HepG2 (cell line): ENCODE measurements around the gene NUCB1. TPM values are rescaled to one million over a fixed set of nuclear protein-coding genes. Genes with fewer than 3 reads are reported as not detected.

Source experiments
- AKNA ChIP-seq: sonication (generic); formaldehyde crosslinking; IDR thresholded peaks from 2 replicates; pipeline ENCODE4 v1.4.0; 2020; ENCODE audit warnings: missing genetic modification reagents, borderline replicate concordance
- MLLT10 ChIP-seq: sonication (generic); formaldehyde crosslinking; IDR thresholded peaks from 2 replicates; pipeline ENCODE4 v1.4.0; 2020; ENCODE audit warnings: missing genetic modification reagents
- MTA1 ChIP-seq: sonication (generic); formaldehyde crosslinking; IDR thresholded peaks from 2 replicates; pipeline ENCODE4 v1.4.0; 2020; ENCODE audit warnings: missing genetic modification reagents, mild to moderate bottlenecking, borderline replicate concordance
- PHF5A ChIP-seq: IDR thresholded peaks from one replicate; pipeline ENCODE4 v1.6.1; 2018; ENCODE audit warnings: low read depth, missing genetic modification reagents; ENCODE audit not compliant: unreplicated experiment
- PITX1 ChIP-seq: sonication (generic); formaldehyde crosslinking; IDR thresholded peaks from 2 replicates; pipeline ENCODE4 v1.5.1; 2020; ENCODE audit warnings: mild to moderate bottlenecking, missing genetic modification reagents
- SNAPC2 ChIP-seq: sonication (generic); formaldehyde crosslinking; IDR thresholded peaks from 2 replicates; pipeline ENCODE4 v1.8.1; 2022; ENCODE audit warnings: mild to moderate bottlenecking, missing genetic modification reagents
- STAT6 ChIP-seq: sonication (generic); formaldehyde crosslinking; IDR thresholded peaks from 2 replicates; pipeline ENCODE4 v1.4.0; 2020; ENCODE audit warnings: missing genetic modification reagents, mild to moderate bottlenecking, borderline replicate concordance
- THAP11 ChIP-seq: IDR thresholded peaks from 2 replicates; pipeline ENCODE4 v1.6.1; 2016; ENCODE audit warnings: missing biosample characterization, missing genetic modification reagents
- ZMYM3 ChIP-seq: sonication (generic); formaldehyde crosslinking; IDR thresholded peaks from 2 replicates; pipeline ENCODE4 v1.5.1; 2020; ENCODE audit warnings: mild to moderate bottlenecking, missing genetic modification reagents
- ZNF230 ChIP-seq: sonication (generic); formaldehyde crosslinking; IDR thresholded peaks from 2 replicates; pipeline ENCODE4 v1.4.0; 2020; ENCODE audit warnings: mild to moderate bottlenecking, missing genetic modification reagents
- ZNF317 ChIP-seq: sonication (generic); formaldehyde crosslinking; IDR thresholded peaks from 2 replicates; pipeline ENCODE4 v1.5.0; 2020; ENCODE audit warnings: mild to moderate bottlenecking, missing genetic modification reagents
- ZXDC ChIP-seq: sonication (generic); formaldehyde crosslinking; IDR thresholded peaks from 2 replicates; pipeline ENCODE4 v1.5.0; 2020; ENCODE audit warnings: mild to moderate bottlenecking, missing genetic modification reagents
- polyA plus RNA-seq, 8 experiments: library from polyadenylated mRNA; depleted of rRNA in 3 of 8; stranded (reverse) in 7 of 8; unstranded in 1 of 8; fragments of >200 nt; fragmentation: Illumina TruSeq in 4 of 8; extraction: Trizol in 4 of 8; gene quantifications; 2 replicates each; pipeline versions ENCODE4 v1.2.1 to v1.2.3, GENCODE V29; 2011 to 2016; ENCODE audit warnings: low read depth in 4 of 8, missing spikeins in 1 of 8, mixed read lengths in 1 of 8; ENCODE audit not compliant: insufficient read depth in 1 of 8
- total RNA-seq, 5 experiments: library from RNA; depleted of rRNA; stranded (reverse); fragments of >200 nt; fragmentation: Illumina TruSeq; extraction: Trizol; gene quantifications; 2 replicates each; pipeline ENCODE4 v1.2.3, GENCODE V29; 2016; ENCODE audit warnings: low read depth in 1 of 5
- TF ChIP-seq, protein P1 (sequence below): sonication (generic); formaldehyde crosslinking; IDR thresholded peaks from 2 replicates; pipeline ENCODE4 v1.4.0; 2020; ENCODE audit warnings: missing genetic modification reagents
- TF ChIP-seq, protein P2 (sequence below): sonication (generic); formaldehyde crosslinking; IDR thresholded peaks from 2 replicates; pipeline ENCODE4 v1.5.0; 2020; ENCODE audit warnings: mild to moderate bottlenecking, low read depth, missing genetic modification reagents, borderline replicate concordance

Gene NUCB1
- total and polyA plus RNA-seq, 2 of the 13 experiments (the other 11 are each of a cell fraction or from before 2014, with no cell fraction given), result 82.3 to 106 TPM

- TF ChIP-seq THAP11 (CRISPR knock-in tag) (peak; percentile 36; the same call in 1 of the 2 replicates), MTA1 (CRISPR knock-in tag) (no peak; the same call in 1 of the 2 replicates), ZNF230 (CRISPR knock-in tag) (peak; percentile 33; the same call in 1 of the 2 replicates), STAT6 (no peak; the same call in 1 of the 2 replicates), PITX1 (CRISPR knock-in tag) (peak; percentile 69; the same call in 1 of the 2 replicates), PHF5A (no peak), ZMYM3 (CRISPR knock-in tag) (no peak), ZNF317 (CRISPR knock-in tag) (peak; percentile 38; the same call in 1 of the 2 replicates), SNAPC2 (CRISPR knock-in tag) (no peak), MLLT10 (CRISPR knock-in tag) (peak; percentile 86; the same call in 1 of the 2 replicates), ZXDC (0 out of 2 replicates have a peak, but pooled peaks have one; percentile 55), AKNA (CRISPR knock-in tag) (0 out of 2 replicates have a peak, but pooled peaks have one; percentile 85)
- TF ChIP-seq, protein P1, sequence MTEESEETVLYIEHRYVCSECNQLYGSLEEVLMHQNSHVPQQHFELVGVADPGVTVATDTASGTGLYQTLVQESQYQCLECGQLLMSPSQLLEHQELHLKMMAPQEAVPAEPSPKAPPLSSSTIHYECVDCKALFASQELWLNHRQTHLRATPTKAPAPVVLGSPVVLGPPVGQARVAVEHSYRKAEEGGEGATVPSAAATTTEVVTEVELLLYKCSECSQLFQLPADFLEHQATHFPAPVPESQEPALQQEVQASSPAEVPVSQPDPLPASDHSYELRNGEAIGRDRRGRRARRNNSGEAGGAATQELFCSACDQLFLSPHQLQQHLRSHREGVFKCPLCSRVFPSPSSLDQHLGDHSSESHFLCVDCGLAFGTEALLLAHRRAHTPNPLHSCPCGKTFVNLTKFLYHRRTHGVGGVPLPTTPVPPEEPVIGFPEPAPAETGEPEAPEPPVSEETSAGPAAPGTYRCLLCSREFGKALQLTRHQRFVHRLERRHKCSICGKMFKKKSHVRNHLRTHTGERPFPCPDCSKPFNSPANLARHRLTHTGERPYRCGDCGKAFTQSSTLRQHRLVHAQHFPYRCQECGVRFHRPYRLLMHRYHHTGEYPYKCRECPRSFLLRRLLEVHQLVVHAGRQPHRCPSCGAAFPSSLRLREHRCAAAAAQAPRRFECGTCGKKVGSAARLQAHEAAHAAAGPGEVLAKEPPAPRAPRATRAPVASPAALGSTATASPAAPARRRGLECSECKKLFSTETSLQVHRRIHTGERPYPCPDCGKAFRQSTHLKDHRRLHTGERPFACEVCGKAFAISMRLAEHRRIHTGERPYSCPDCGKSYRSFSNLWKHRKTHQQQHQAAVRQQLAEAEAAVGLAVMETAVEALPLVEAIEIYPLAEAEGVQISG, result peak; percentile 82; the same call in 1 of the 2 replicates
- TF ChIP-seq, protein P2, sequence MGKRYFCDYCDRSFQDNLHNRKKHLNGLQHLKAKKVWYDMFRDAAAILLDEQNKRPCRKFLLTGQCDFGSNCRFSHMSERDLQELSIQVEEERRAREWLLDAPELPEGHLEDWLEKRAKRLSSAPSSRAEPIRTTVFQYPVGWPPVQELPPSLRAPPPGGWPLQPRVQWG, result no peak
These were observed 65.1 kb downstream of the NUCB1 start, which contains the start of gene FTL (continued) for GRCh38 chr19:48965040-48965805.
